DND-41 (cell line): ENCODE results near the gene TCERG1L.

Experiments used
- ATAC-seq: fragments of 200-7000 bp; cut with Tn5 transposase; 3 replicates; pipeline ENCODE4 v1.9.1; 2021; ENCODE audit warnings: low read depth; ENCODE audit not compliant: insufficient read depth
- DNase-seq: peaks from one replicate; pipeline ENCODE4 v3.0.0-alpha.2; 2020
- H2AFZ ChIP-seq: 2 replicates; pipeline ENCODE4 v1.6.0; 2012; ENCODE audit warnings: low read depth, low read length
- H3K27ac ChIP-seq: 2 replicates; pipeline ENCODE4 v1.5.1; 2012; ENCODE audit warnings: low read length, inconsistent platforms
- H3K27me3 ChIP-seq: fragments of 200-600 bp; sonication (generic); 2 replicates; pipeline ENCODE4 v1.6.0; 2012; ENCODE audit warnings: low read length, mild to moderate bottlenecking, inconsistent platforms; ENCODE audit not compliant: insufficient read depth, poor library complexity
- H3K36me3 ChIP-seq: 2 replicates; pipeline ENCODE4 v1.5.1; 2012; ENCODE audit warnings: low read length, inconsistent platforms; ENCODE audit not compliant: insufficient read depth
- H3K4me1 ChIP-seq: 2 replicates; pipeline ENCODE4 v1.5.1; 2012; ENCODE audit warnings: mild to moderate bottlenecking, low read length; ENCODE audit not compliant: insufficient read depth
- H3K4me2 ChIP-seq: 2 replicates; pipeline ENCODE4 v1.6.0; 2012; ENCODE audit warnings: mild to moderate bottlenecking, moderate library complexity, low read length, inconsistent platforms; ENCODE audit not compliant: insufficient read depth
- H3K4me3 ChIP-seq, 2 experiments: fragments of 200-600 bp in 1 of 2; shearing (Covaris generic) in 1 of 2; 2 replicates each; pipeline ENCODE4 v1.5.1; 2012 to 2016; ENCODE audit warnings: inconsistent platforms in 2 of 2, low read length in 2 of 2, mild to moderate bottlenecking in 2 of 2, low read depth in 1 of 2, moderate library complexity in 1 of 2
- H3K79me2 ChIP-seq: 2 replicates; pipeline ENCODE4 v1.6.0; 2012; ENCODE audit warnings: low read length, inconsistent platforms; ENCODE audit not compliant: insufficient read depth
- H3K9ac ChIP-seq: 2 replicates; pipeline ENCODE4 v1.6.0; 2012; ENCODE audit warnings: low read depth, mild to moderate bottlenecking, inconsistent platforms, low read length, moderate library complexity
- H3K9me3 ChIP-seq: 2 replicates; pipeline ENCODE4 v1.5.1; 2012; ENCODE audit warnings: low read length, moderate library complexity, mild to moderate bottlenecking, inconsistent platforms; ENCODE audit not compliant: insufficient read depth, severe bottlenecking
- H4K20me1 ChIP-seq: 2 replicates; pipeline ENCODE4 v1.6.0; 2012; ENCODE audit warnings: low read length; ENCODE audit not compliant: insufficient read depth
- EZH2 ChIP-seq: IDR thresholded peaks from 3 replicates; pipeline ENCODE4 v1.6.1; 2012; ENCODE audit warnings: borderline replicate concordance, low read depth, mild to moderate bottlenecking, moderate library complexity, low read length, inconsistent platforms; ENCODE audit not compliant: severe bottlenecking
- TF ChIP-seq, protein P1 (sequence below): IDR thresholded peaks from 2 replicates; pipeline ENCODE4 v1.5.1; 2012; ENCODE audit warnings: borderline replicate concordance, low read length, moderate library complexity, mild to moderate bottlenecking; ENCODE audit not compliant: poor library complexity, severe bottlenecking; ENCODE audit errors: extremely low read depth

The TCERG1L gene

DNA sequence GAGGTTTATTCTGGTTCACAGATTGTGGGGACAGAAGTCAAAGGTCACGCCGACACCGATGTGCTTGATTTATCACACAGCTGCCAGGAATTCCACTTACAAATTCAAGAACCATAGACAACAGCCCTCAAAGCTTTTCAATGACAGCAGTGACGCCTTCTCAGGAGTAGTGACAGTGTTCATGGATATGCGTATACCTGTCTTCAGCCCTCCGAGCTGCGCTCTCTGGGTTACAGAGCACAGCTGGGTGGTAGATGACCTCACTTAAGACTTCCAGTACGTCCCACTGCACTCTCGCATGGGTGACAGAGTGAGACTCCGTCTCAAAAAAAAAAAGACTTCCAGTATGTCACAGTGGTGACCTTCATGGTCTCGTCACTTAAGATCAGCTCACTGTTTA is 108.5 kb downstream of the TCERG1L start:
- TF ChIP-seq, protein P1, sequence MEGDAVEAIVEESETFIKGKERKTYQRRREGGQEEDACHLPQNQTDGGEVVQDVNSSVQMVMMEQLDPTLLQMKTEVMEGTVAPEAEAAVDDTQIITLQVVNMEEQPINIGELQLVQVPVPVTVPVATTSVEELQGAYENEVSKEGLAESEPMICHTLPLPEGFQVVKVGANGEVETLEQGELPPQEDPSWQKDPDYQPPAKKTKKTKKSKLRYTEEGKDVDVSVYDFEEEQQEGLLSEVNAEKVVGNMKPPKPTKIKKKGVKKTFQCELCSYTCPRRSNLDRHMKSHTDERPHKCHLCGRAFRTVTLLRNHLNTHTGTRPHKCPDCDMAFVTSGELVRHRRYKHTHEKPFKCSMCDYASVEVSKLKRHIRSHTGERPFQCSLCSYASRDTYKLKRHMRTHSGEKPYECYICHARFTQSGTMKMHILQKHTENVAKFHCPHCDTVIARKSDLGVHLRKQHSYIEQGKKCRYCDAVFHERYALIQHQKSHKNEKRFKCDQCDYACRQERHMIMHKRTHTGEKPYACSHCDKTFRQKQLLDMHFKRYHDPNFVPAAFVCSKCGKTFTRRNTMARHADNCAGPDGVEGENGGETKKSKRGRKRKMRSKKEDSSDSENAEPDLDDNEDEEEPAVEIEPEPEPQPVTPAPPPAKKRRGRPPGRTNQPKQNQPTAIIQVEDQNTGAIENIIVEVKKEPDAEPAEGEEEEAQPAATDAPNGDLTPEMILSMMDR: no peak
- TF ChIP-seq EZH2: no peak
- ATAC-seq: no peak
- no peak for DNase-seq
- Histone ChIP-seq H3K4me2 (no peak overlapping the region), H3K4me3 (no peak overlapping the region), H3K79me2 (no peaks in the 10 kb centered on the region), H3K9ac (no peak overlapping the region), H3K36me3 (no peaks in the 10 kb centered on the region), H4K20me1 (no peaks in the 10 kb centered on the region), H3K27me3 (no peaks in the 10 kb centered on the region), H3K4me1 (no peaks in the 10 kb centered on the region), H2AFZ (no peak overlapping the region), H3K9me3 (peaks cover 3% of the 10 kb centered on the region), H3K27ac (no peak overlapping the region)

DNA sequence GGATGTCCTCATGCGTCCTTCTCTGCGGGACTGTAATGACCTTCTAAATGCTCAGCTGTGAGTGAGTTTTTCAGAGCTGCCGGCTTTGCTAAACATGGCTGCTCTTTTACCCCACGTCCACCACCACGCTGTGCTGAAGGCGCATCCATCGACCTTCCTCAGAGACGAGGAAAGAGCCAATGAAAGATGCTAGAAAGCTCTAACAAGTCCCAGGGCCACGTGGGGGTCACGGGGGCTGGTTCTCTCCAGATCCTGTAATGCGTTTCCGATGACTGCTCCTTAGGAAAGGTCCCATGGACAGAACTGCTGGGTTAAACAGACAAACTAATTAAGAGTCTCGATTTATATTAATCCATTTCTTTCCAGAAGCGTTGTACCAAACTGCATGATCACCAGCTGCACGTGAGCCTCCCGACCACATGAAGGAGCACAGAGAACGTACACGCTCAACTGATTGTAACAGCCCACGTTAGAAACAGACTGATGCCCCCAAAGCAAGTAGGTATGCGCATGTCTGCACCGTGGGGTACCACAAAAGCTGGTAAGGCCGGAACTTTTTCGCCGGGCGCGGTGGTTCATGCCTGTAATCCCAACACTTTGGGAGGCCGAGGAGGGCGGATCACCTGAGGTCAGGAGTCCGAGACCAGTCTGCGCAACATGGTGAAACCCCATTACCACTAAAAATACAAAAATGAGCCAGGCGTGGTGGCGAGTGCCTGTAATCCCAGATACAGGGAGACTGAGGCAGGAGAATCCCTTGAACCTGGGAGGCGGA is 109.6 kb downstream of the TCERG1L start:
- H3K79me2 ChIP-seq: no peaks in the 10 kb centered on the region
- no peaks in the 10 kb centered on the region for H3K36me3 ChIP-seq
- no peaks in the 10 kb centered on the region for H4K20me1 ChIP-seq
- H3K27ac ChIP-seq: no peak overlapping the region
- H3K9ac ChIP-seq: no peak overlapping the region
- DNase-seq (no peak), ATAC-seq (no peak)
- no peak overlapping the region for H3K4me3 ChIP-seq
- no peaks in the 10 kb centered on the region for H3K4me1 ChIP-seq
- no peaks in the 10 kb centered on the region for H3K27me3 ChIP-seq
- H3K4me2 ChIP-seq: no peak overlapping the region
- H3K9me3 ChIP-seq: peaks cover 3% of the 10 kb centered on the region
- TF ChIP-seq EZH2: no peak
- TF ChIP-seq, protein P1: no peak
- H2AFZ ChIP-seq: no peak overlapping the region

DNA sequence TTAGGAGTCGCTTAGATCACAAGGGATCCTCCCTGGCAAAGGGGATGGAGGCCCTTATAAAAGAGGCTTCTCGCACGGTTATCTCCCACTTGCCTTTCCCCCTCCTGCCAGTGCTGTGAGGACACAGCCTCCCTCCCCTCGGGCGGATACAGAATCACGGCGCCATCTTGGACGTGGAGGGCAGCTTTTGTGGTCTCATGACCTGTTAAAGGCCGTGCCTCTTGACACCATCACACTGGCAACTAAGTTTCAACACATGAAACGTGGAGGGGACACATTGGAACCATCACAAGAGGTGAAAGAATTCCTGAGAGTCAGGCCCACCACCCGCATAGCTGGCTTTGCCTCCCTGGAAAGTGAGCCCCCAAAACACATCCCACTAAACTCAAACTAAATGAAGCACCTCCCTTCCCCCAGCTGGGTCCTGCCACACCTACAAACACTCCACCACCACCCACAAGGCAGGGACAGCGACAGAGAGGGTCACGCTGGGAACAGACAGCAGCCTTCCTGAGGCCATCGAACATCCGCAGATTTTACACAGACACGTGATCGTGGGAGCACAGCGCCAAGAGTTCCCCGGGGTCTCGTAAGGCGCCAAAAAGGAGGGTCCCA is 110.6 kb downstream of the TCERG1L start:
- Histone ChIP-seq H3K9ac (no peak overlapping the region), H4K20me1 (no peaks in the 10 kb centered on the region), H3K79me2 (no peaks in the 10 kb centered on the region), H3K27ac (no peak overlapping the region), H3K9me3 (peaks cover 3% of the 10 kb centered on the region), H3K4me1 (no peaks in the 10 kb centered on the region), H3K4me2 (no peak overlapping the region), H3K36me3 (no peaks in the 10 kb centered on the region), H3K27me3 (no peaks in the 10 kb centered on the region), H2AFZ (no peak overlapping the region), H3K4me3 (no peak overlapping the region)
- TF ChIP-seq, protein P1: no peak
- no peak for TF ChIP-seq EZH2
- ATAC-seq: no peak
- no peak for DNase-seq
